MCF 10A (cell line): ENCODE data around the gene CENPU. TPM values are rescaled to one million over a fixed set of nuclear protein-coding genes. Genes with fewer than 3 reads are reported as not detected.
A peak's percentile ranks its signal among the peaks of the same experiment; 100 is the strongest.
"Not testable (repeated sequence)": the region's sequence is repeated elsewhere in the genome, so short reads cannot be mapped to it uniquely, and the experiment has no call there.

Source experiments
- Bru-seq: library from RNA; stranded (reverse); fragments of 400-500 nt; gene quantifications from one replicate; lab custom pipeline; 2021; lab: Mats Ljungman, UMichigan
- BruChase-seq, 2 experiments: library from RNA; stranded (reverse); fragments of 400-500 nt; gene quantifications; one replicate each; lab custom pipeline; 2021; lab: Mats Ljungman, UMichigan
- BruUV-seq: library from RNA; stranded (reverse); fragments of 400-500 nt; replicated peaks from 2 replicates; lab custom pipeline; 2021; lab: Mats Ljungman, UMichigan
- CTCF ChIA-PET: fragments of 300-600 bp; sonication (Branson Sonifier 250); formaldehyde crosslinking; extraction: SDS; loops from one replicate; lab custom pipeline; 2021; ENCODE audit warnings: antibody characterized with exemption, inconsistent platforms; lab: Yijun Ruan, JAX
- POLR2A ChIA-PET: fragments of 300-600, 350-650 bp; sonication (Branson Sonifier 250); formaldehyde crosslinking; extraction: SDS; loops from one replicate; lab custom pipeline; 2020; ENCODE audit warnings: antibody characterized with exemption, inconsistent platforms; lab: Yijun Ruan, JAX
- DNase-seq: peaks from one replicate; pipeline ENCODE4 v3.0.0-alpha.2; 2018; ENCODE audit not compliant: unreplicated experiment
- H3K27ac Mint-ChIP-seq: one replicate; pipeline ENCODE4 v1.8.0; 2022; ENCODE audit warnings: mild to moderate bottlenecking, low read depth, mixed read lengths; ENCODE audit not compliant: unreplicated experiment
- H3K27me3 Mint-ChIP-seq: one replicate; pipeline ENCODE4 v1.8.0; 2022; ENCODE audit warnings: mixed read lengths; ENCODE audit not compliant: insufficient read depth, unreplicated experiment
- H3K36me3 Mint-ChIP-seq: one replicate; pipeline ENCODE4 v1.8.0; 2022; ENCODE audit warnings: mild to moderate bottlenecking, moderate library complexity, mixed read lengths; ENCODE audit not compliant: insufficient read depth, unreplicated experiment
- H3K4me1 Mint-ChIP-seq: one replicate; pipeline ENCODE4 v1.8.0; 2022; ENCODE audit warnings: mixed read lengths; ENCODE audit not compliant: insufficient read depth, unreplicated experiment
- H3K4me3 Mint-ChIP-seq: one replicate; pipeline ENCODE4 v1.8.0; 2022; ENCODE audit warnings: mild to moderate bottlenecking, moderate library complexity, mixed read lengths; ENCODE audit not compliant: unreplicated experiment
- H3K9me3 Mint-ChIP-seq: one replicate; pipeline ENCODE4 v1.8.0; 2022; ENCODE audit warnings: mixed read lengths; ENCODE audit not compliant: unreplicated experiment
- CTCF ChIP-seq: fragments of 200-600 bp; IDR thresholded peaks from one replicate; pipeline ENCODE4 v1.8.0; 2022; ENCODE audit warnings: antibody characterized with exemption, mild to moderate bottlenecking; ENCODE audit not compliant: unreplicated experiment
- intact Hi-C: fragments of 100-400 bp; cut with micrococcal nuclease; formaldehyde crosslinking; loops from 2 replicates; pipeline ENCODE4 v1.14.1; 2022
- long read RNA-seq: library from polyadenylated mRNA; stranded (forward); transcript quantifications from one replicate; pipeline ENCODE4 v2.0.0, GENCODE V29; 2022
- total RNA-seq: library from RNA; stranded (reverse); gene quantifications from 2 replicates; pipeline ENCODE4 v1.2.3, GENCODE V29; 2022

CENPU gene
- 8.3 and 22.3 TPM in 2 replicates for total RNA-seq
- Bru-seq, nascent RNA = percentile 47 among the genes with signal in this experiment
- BruChase-seq, experiment 1, labeled RNA remaining after a 6-hour chase = percentile 40 among the genes with signal in this experiment
- BruChase-seq, experiment 2, labeled RNA remaining after a 2-hour chase = percentile 47 among the genes with signal in this experiment
- long read RNA-seq, transcript CENPU-201 (13 exons, 1,998 nt) = major isoform, 63 of 78 reads
- long read RNA-seq, transcript CENPU-205 (12 exons, 1,549 nt) = minor isoform, 6 of 78 reads
- long read RNA-seq, partial matches to known transcripts = 2 of 78 reads
- long read RNA-seq, other reads (novel, unspliced or antisense) = 7 of 78 reads

- H3K27me3 Mint-ChIP-seq = no peaks in the 10 kb centered on the region
- intact Hi-C loops = loop anchor here (1.0 to 10.0 kb wide), 6 partner anchors 46 to 469 kb away; partner anchors contain the start of genes CASP3, IRF2 and PRIMPOL
- ChIA-PET CTCF (interaction anchor here (0.6 to 2.4 kb wide), 6 partner anchors 12 to 361 kb away, joined by 3 to 10 read pairs (median 4); no protein-coding TSS in a partner anchor), POLR2A (interaction anchor here (0.6 to 4.6 kb wide), 33 partner anchors 9 to 1264 kb away, joined by 3 to 53 read pairs (median 4); partner anchors contain the start of genes CASP3 and PRIMPOL)
- H3K4me3 Mint-ChIP-seq = peak within 1 kb of the TSS; percentile 87
- H3K9me3 Mint-ChIP-seq = no peaks in the 10 kb centered on the region
- peaks cover 26% of the 10 kb centered on the region for H3K4me1 Mint-ChIP-seq
- peak within 1 kb of the TSS; percentile 73 for H3K27ac Mint-ChIP-seq
- peak; percentile 98 for DNase-seq
- TF ChIP-seq CTCF = no peak
- H3K36me3 Mint-ChIP-seq = no peaks in the 10 kb centered on the region
- TSS peak; percentile 58 for BruUV-seq
Measured at GRCh38 chr4:184733654-184734524, at the start of gene CENPU. TSS of gene CENPU (minus strand) at chr4:184734096. CDS start at chr4:184734062, 34 bp downstream.

GRCh38 chr4:184782731-184783373, 49.0 kb upstream of the CENPU start:
- peaks cover 94% of the 10 kb centered on the region for H3K36me3 Mint-ChIP-seq
- no peak overlapping the region for H3K4me3 Mint-ChIP-seq
- no peaks in the 10 kb centered on the region for H3K9me3 Mint-ChIP-seq
- intact Hi-C loops = no loop called here
- no peaks in the 10 kb centered on the region for H3K4me1 Mint-ChIP-seq
- no TSS peak for BruUV-seq
- POLR2A ChIA-PET = interaction anchor here (0.6 to 1.5 kb wide), 2 partner anchors 10 to 335 kb away, joined by 3 to 8 read pairs; no protein-coding TSS in a partner anchor
- peak overlapping the region; percentile 21 for H3K27ac Mint-ChIP-seq
- H3K27me3 Mint-ChIP-seq = no peaks in the 10 kb centered on the region
- CTCF ChIA-PET = interaction anchor here (0.9 to 1.2 kb wide), 2 partner anchors 10 to 313 kb away, joined by 3 read pairs; no protein-coding TSS in a partner anchor
- TF ChIP-seq CTCF = no peak
- no peak for DNase-seq

- H3K4me1 Mint-ChIP-seq, H3K27me3 Mint-ChIP-seq, BruUV-seq, POLR2A ChIA-PET, DNase-seq, H3K9me3 Mint-ChIP-seq, H3K4me3 Mint-ChIP-seq, H3K27ac Mint-ChIP-seq, intact Hi-C loops: not testable (repeated sequence)
- H3K36me3 Mint-ChIP-seq = peaks cover 95% of the 10 kb centered on the region
- CTCF ChIA-PET = interaction anchor here (0.5 kb wide), 1 partner anchor 34 kb away, joined by 3 read pairs; no protein-coding TSS in a partner anchor
Measured at GRCh38 chr4:184779160-184779559, 45.3 kb upstream of the CENPU start.

GRCh38 chr4:184778325-184778724, 44.4 kb upstream of the CENPU start:
- no peak for TF ChIP-seq CTCF
- Mint-ChIP-seq H3K36me3 (peaks cover 93% of the 10 kb centered on the region), H3K9me3 (no peaks in the 10 kb centered on the region), H3K27ac (no peak overlapping the region), H3K4me3 (no peak overlapping the region), H3K4me1 (peaks cover 6% of the 10 kb centered on the region), H3K27me3 (no peaks in the 10 kb centered on the region)
- no TSS peak for BruUV-seq
- ChIA-PET POLR2A (no interaction called here), CTCF (interaction anchor here (1.0 kb wide), 1 partner anchor 14 kb away, joined by 4 read pairs; no protein-coding TSS in a partner anchor)
- no peak for DNase-seq
- intact Hi-C loops = no loop called here
